Measurements from ENCODE around the gene TBX3. TPM values are rescaled to one million over a fixed set of nuclear protein-coding genes. Genes with fewer than 3 reads are reported as not detected.
A peak's percentile ranks its signal among the peaks of the same experiment; 100 is the strongest.

The TBX3 gene
- polyA plus RNA-seq, 1 donor from 2014 or later: not detected

GRCh38 chr12:114691196-114691595 is 7.2 kb upstream of the TBX3 start:
- H3K36me3 Mint-ChIP-seq: no peaks in the 10 kb centered on the region
- peaks cover 0 to 5% (median 0%) of the 10 kb centered on the region in 3 donors for H3K4me1 Mint-ChIP-seq
- peaks cover 0 to 2% (median 0%) of the 10 kb centered on the region in 3 donors for H3K9me3 Mint-ChIP-seq
- H3K27me3 Mint-ChIP-seq: peaks cover 80% of the 10 kb centered on the region
- H3K27ac Mint-ChIP-seq: peak overlapping the region in 1 of 3 donors; percentile 53
- H3K4me3 Mint-ChIP-seq: no peak overlapping the region

DNA sequence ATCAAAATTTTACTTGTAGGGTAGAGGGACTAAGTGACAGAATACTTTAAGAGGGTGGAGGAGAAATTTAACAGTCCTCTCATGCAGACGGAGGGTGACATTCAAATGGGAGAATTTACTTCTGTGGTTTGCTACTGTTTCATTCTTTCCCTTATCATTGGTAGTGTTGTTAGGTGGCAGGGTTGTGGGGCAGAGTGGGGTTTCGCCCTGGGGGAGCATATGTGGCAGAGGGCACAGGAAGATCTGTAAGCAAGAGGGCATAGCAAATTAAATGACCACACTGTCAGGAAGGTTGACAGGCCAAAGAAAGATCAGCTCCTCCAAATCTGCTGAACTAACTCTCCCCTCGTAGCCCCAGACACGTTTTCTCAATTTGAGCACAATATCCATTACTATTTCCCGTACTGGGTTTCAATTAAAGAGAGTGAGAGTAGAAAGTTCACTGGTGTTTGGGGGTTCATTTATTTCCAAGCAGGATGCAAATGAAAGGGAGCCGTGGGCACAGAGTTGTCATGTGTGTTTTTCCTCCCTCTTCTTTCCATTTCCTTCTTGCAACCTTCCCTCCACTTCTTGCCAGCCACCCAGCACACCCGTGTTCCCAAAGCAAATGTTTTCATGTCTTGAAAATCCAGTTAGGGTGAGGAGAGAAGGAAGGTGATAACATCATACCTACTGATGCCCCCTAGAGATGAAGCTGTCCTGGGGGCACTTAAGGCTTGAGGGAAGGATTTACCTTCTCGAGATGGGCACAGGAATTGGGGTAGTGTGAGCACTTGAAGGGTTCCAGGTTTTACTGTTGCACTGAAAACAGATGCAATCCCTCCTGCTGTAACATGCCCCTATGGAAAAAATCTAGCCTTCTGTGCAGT is 6.5 kb upstream of the TBX3 start:
- H3K4me3 Mint-ChIP-seq: no peak overlapping the region
- H3K36me3 Mint-ChIP-seq: no peaks in the 10 kb centered on the region
- H3K27ac Mint-ChIP-seq: peak overlapping the region in 1 of 3 donors; percentile 53
- H3K27me3 Mint-ChIP-seq: peaks cover 80% of the 10 kb centered on the region
- H3K4me1 Mint-ChIP-seq: peaks cover 0 to 5% (median 0%) of the 10 kb centered on the region in 3 donors
- H3K9me3 Mint-ChIP-seq: peaks cover 0 to 2% (median 0%) of the 10 kb centered on the region in 3 donors

DNA sequence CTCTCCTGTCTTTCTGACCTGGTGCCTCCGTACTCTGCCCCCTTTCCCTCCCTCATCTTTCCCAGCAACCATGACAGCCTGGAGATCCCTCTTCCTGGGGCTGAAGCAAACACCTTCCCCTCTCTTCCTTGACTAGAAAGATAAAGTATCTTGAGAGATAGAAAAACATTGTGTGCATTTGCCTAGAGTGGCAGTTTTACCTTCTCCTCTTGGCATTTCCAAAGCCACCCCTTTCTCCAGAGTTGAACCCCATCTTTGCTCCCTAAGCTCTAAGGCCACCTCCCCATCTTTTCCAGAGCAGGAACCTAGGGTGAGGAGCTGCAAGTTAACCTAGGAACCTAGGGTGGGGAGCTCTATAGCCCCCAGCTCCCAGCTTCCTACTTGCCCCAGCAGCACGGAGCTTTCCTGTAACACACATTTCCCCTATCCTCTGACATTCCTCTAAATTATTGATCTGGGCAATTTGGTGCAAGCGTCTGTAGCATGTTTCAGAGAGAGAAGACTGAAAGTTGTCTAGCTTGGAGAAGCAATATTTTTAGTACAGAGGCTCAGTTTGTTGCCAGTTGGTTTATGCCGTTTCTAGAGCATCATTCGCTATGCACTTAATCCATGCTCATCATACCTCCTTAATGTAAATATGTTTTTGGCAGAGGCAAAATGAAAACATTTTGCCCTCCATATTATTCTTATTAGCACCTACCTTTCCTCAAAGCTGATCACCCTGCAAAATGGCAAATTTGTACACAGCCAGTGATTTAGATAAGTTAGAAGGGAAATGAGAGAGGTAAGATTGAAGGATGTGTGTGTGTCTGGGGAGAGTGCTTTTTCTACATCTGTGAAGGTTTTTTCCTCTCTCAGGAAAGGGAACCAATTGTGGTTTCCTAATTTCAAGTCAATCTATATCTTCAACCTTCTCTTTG is 5.4 kb upstream of the TBX3 start:
- Mint-ChIP-seq H3K36me3 (peaks cover under 1% of the 10 kb centered on the region), H3K27ac (no peak overlapping the region), H3K9me3 (peaks cover 0 to 2% (median 0%) of the 10 kb centered on the region in 3 donors), H3K27me3 (peaks cover 76% of the 10 kb centered on the region), H3K4me3 (peak overlapping the region in 1 of 4 donors; percentile 5), H3K4me1 (peaks cover under 1 to 5% (median 2%) of the 10 kb centered on the region in 3 donors)

- H3K27ac Mint-ChIP-seq: peak overlapping the region in 1 of 3 donors; percentile 39
- H3K27me3 Mint-ChIP-seq: peaks cover 78% of the 10 kb centered on the region
- H3K4me1 Mint-ChIP-seq: peaks cover 4 to 9% (median 5%) of the 10 kb centered on the region in 3 donors
- peaks cover 0 to 3% (median 0%) of the 10 kb centered on the region in 3 donors for H3K9me3 Mint-ChIP-seq
- H3K4me3 Mint-ChIP-seq: no peak overlapping the region
- H3K36me3 Mint-ChIP-seq: peaks cover 5% of the 10 kb centered on the region
Observed at GRCh38 chr12:114688256-114688845, 4.4 kb upstream of the TBX3 start.

- peaks cover 0 to 3% (median 0%) of the 10 kb centered on the region in 3 donors for H3K9me3 Mint-ChIP-seq
- no peak overlapping the region for H3K4me3 Mint-ChIP-seq
- peaks cover 4 to 12% (median 5%) of the 10 kb centered on the region in 3 donors for H3K4me1 Mint-ChIP-seq
- no peak overlapping the region for H3K27ac Mint-ChIP-seq
- peaks cover 5% of the 10 kb centered on the region for H3K36me3 Mint-ChIP-seq
- peaks cover 80% of the 10 kb centered on the region for H3K27me3 Mint-ChIP-seq
Observed at GRCh38 chr12:114687802-114688201, 3.8 kb upstream of the TBX3 start.

- Mint-ChIP-seq H3K9me3 (peaks cover 0 to 3% (median 0%) of the 10 kb centered on the region in 3 donors), H3K36me3 (peaks cover 5% of the 10 kb centered on the region), H3K27ac (no peak overlapping the region), H3K27me3 (peaks cover 85% of the 10 kb centered on the region), H3K4me1 (peaks cover 4 to 12% (median 5%) of the 10 kb centered on the region in 3 donors), H3K4me3 (peak overlapping the region in 2 of 4 donors; percentile 21 to 23)
Observed at GRCh38 chr12:114686773-114687500, 3.0 kb upstream of the TBX3 start.

DNA sequence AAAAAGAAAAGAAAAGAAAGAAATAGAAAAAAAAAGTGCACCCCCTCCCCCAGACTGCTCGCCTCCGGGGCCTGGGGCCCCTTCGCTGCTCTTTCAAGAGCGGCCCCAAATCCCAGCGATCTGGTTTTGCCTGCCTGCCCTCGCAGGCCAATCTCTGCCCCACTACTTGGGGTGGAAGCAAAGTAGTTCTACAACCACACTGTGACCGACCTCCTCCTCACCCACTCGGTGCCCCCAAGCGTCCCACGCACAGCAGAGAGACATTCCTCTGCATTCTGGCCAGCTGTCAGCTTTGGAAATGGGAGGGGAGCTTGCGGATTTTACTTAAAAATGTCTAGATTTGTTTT is 2.4 kb upstream of the TBX3 start:
- peaks cover 0 to 3% (median 0%) of the 10 kb centered on the region in 3 donors for H3K9me3 Mint-ChIP-seq
- H3K4me3 Mint-ChIP-seq: peak overlapping the region in 2 of 4 donors; percentile 23 to 65
- peaks cover 4 to 12% (median 5%) of the 10 kb centered on the region in 3 donors for H3K4me1 Mint-ChIP-seq
- peaks cover 5% of the 10 kb centered on the region for H3K36me3 Mint-ChIP-seq
- H3K27ac Mint-ChIP-seq: no peak overlapping the region
- H3K27me3 Mint-ChIP-seq: peaks cover 84% of the 10 kb centered on the region

DNA sequence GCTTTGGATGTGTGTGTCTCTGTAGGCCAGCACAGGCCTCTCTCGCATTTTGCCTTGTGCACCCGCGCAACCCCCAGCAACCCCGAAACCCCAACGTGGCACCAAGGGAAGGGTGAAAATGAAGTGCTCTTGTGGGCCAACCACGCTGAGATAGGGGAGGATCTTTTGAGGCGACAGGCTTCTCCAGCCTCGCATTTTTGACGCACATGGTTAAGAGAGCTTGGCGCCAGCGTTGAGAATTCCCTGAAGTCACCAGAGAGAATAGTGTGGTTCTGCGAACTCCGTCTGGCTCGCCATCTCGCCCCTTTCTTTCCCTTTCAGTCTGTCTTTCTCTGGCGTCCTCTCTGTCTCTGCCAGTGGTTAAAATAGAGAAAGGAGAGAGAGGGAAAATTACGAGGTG is 1.9 kb upstream of the TBX3 start:
- Mint-ChIP-seq H3K4me3 (peak overlapping the region in 1 of 4 donors; percentile 65), H3K27me3 (peaks cover 84% of the 10 kb centered on the region), H3K27ac (no peak overlapping the region), H3K36me3 (peaks cover 5% of the 10 kb centered on the region), H3K9me3 (peaks cover 0 to 3% (median 0%) of the 10 kb centered on the region in 3 donors), H3K4me1 (peaks cover 4 to 12% (median 5%) of the 10 kb centered on the region in 3 donors)

- peaks cover 86% of the 10 kb centered on the region for H3K27me3 Mint-ChIP-seq
- peaks cover 0 to 3% (median 0%) of the 10 kb centered on the region in 3 donors for H3K9me3 Mint-ChIP-seq
- H3K27ac Mint-ChIP-seq: peak overlapping the region in 1 of 3 donors; percentile 9
- peaks cover 5 to 12% (median 6%) of the 10 kb centered on the region in 3 donors for H3K4me1 Mint-ChIP-seq
- peaks cover 5% of the 10 kb centered on the region for H3K36me3 Mint-ChIP-seq
- peak overlapping the region in 2 of 4 donors; percentile 22 to 47 for H3K4me3 Mint-ChIP-seq
Observed at GRCh38 chr12:114685320-114685781, 1.4 kb upstream of the TBX3 start.

- Mint-ChIP-seq H3K36me3 (peaks cover 5% of the 10 kb centered on the region), H3K4me1 (peaks cover 5 to 12% (median 6%) of the 10 kb centered on the region in 3 donors), H3K4me3 (peak overlapping the region in 1 of 4 donors; percentile 22), H3K27me3 (peaks cover 84% of the 10 kb centered on the region), H3K9me3 (peaks cover 0 to 6% (median 0%) of the 10 kb centered on the region in 3 donors), H3K27ac (no peak overlapping the region)
Observed at GRCh38 chr12:114684870-114685273, 897 bp upstream of the TBX3 start.

DNA sequence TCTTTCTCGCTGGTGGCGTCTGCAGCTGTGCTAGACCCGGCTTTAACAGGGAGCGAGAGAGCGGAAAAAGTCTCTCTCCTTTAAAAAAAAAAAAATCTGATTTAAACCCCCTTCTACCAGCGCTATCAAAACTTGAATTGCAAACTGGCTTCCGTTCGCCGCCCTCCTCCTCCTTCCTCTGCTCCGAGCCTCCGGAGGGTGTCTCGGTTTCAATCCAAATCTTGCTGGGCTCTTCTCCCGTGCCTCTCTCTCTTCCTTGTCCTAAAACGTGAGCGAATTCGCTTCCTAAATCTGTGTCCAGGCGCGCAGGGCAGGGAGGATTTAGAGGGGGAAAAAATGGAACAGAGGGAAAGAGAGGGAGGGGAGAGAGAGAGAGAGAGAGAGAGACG is 272 bp downstream of the TBX3 start:
- H3K27me3 Mint-ChIP-seq: peaks cover 85% of the 10 kb centered on the region
- H3K4me1 Mint-ChIP-seq: peaks cover 0 to 12% (median 6%) of the 10 kb centered on the region in 3 donors
- H3K4me3 Mint-ChIP-seq: peak overlapping the region in 3 of 4 donors; percentile 70 to 80 (median 76)
- H3K9me3 Mint-ChIP-seq: peaks cover 0 to 6% (median 0%) of the 10 kb centered on the region in 3 donors
- H3K36me3 Mint-ChIP-seq: peaks cover 5% of the 10 kb centered on the region
- no peak overlapping the region for H3K27ac Mint-ChIP-seq

DNA sequence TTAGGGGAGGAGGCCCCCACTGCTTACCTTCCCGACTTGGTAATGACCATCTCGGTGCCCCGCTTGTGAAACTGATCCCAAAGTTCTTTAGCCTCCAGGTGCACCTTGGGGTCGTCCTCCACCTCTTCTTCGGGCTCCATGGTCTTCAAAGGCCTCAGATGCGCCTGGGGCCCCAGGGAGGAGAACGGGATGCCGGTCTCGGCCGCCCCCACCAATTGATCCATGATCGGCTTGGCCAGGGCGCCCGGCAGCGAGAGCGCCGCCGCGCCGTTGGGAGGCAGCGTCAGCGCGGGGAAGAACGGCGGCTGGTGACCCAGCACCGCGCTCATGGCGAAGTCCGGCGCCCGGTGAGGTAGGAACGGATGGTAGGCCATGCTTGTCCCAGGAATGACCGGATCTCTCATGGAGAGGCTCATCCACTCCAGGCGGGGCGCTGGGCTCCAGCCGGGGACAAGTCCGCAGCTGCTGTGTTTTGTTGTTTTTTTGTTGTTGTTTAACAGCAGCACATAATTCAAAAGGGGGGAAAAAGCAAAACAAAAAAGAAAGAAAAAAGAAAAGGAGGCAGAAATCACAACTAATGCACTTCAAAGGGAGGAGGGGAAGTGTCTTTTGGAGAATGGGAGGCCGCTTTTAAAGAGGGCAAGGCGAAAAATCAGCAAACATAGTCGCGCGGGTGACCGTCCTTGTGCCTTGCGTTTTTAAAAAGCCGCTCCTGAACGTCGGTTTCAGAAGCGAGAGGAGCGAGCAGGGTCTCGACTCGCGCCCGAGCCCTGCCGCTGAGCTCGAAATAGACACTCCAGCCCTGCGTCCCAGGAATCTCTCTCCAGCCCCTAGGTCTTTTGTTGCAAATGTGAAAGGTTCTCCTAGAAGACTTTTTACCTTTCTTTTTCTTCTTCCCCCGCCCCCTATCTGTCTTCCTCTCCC is 928 bp downstream of the TBX3 start:
- peaks cover 0 to 8% (median 0%) of the 10 kb centered on the region in 3 donors for H3K9me3 Mint-ChIP-seq
- peaks cover 5% of the 10 kb centered on the region for H3K36me3 Mint-ChIP-seq
- peaks cover 82% of the 10 kb centered on the region for H3K27me3 Mint-ChIP-seq
- H3K4me3 Mint-ChIP-seq: peak overlapping the region in 3 of 4 donors; percentile 70 to 80 (median 76)
- no peak overlapping the region for H3K27ac Mint-ChIP-seq
- peaks cover 0 to 12% (median 6%) of the 10 kb centered on the region in 3 donors for H3K4me1 Mint-ChIP-seq
